Spleen (tissue), 7 donors: Measurements from ENCODE around the gene CD164L2.

Experiments used
- POLR2AphosphoS5 ChIP-seq, 3 donors: sonication (generic); formaldehyde crosslinking; IDR thresholded peaks; one replicate each; pipeline ENCODE4 v1.5.1; 2017; ENCODE audit warnings: antibody characterized with exemption in 3 of 3
- TF ChIP-seq, protein P1 (sequence below), 11 experiments: fragments of 200-600 bp in 7 of 11; fragments of 450-650 bp in 4 of 11; sonication (generic) in 4 of 11; IDR thresholded peaks in 8 of 11; conservative IDR thresholded peaks in 3 of 11; 1 replicate in 7 of 11; 2 replicates in 4 of 11; pipeline versions ENCODE4 v1.4.0 to v1.8.0; 2016 to 2021; ENCODE audit warnings: antibody characterized with exemption in 11 of 11, inconsistent platforms in 4 of 11, mild to moderate bottlenecking in 1 of 11
- donor health status: DM: no; HTN: no; CAD: no; lungs with moderate emphysema.
- donor health status: DM: no; HTN: no; CAD: no.
- donor health status: DM: no; HTN: no; CAD: no.

DNA sequence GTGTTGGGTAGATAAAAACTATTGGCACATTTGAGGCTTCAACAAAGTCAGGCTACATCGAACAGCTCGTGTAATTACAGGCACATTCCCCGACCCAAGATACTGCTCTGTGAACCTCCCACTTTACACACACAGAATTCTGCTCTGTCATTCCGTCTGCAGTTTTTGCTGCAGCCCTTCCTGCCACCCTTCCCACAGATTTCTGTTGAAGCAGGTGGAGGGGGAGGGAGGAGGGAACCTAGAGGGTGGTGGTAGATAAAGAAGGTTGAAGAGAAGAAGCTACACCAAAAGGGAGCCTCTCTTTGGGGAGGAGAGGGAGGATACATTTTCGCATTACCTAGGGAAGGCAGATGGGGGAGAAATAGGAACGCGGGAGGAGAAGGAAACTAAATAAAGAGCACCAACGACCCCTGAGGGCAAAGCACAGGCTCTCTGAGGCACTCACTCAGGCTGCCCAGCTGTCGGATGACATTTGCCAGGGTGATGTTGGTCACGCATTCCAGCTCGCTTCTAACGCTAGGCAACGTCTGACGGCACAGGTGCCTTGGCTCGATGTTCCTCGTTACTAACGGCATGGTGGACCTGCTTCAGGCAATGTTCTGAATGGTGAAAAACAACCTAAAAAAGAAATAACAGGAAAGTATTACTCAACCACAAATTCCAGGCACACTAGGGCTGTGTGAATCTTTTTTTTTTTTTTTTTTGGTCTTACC lies 45.3 kb upstream of the CD164L2 start:
- TF ChIP-seq, protein P1, sequence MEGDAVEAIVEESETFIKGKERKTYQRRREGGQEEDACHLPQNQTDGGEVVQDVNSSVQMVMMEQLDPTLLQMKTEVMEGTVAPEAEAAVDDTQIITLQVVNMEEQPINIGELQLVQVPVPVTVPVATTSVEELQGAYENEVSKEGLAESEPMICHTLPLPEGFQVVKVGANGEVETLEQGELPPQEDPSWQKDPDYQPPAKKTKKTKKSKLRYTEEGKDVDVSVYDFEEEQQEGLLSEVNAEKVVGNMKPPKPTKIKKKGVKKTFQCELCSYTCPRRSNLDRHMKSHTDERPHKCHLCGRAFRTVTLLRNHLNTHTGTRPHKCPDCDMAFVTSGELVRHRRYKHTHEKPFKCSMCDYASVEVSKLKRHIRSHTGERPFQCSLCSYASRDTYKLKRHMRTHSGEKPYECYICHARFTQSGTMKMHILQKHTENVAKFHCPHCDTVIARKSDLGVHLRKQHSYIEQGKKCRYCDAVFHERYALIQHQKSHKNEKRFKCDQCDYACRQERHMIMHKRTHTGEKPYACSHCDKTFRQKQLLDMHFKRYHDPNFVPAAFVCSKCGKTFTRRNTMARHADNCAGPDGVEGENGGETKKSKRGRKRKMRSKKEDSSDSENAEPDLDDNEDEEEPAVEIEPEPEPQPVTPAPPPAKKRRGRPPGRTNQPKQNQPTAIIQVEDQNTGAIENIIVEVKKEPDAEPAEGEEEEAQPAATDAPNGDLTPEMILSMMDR (IDR thresholded peaks at IDR 0.05 in 8 of 11, conservative IDR thresholded peaks at IDR 0.05 in 3 of 11): no peak
- TF ChIP-seq POLR2AphosphoS5 (IDR thresholded peaks at IDR 0.05): peak in 1 of 3 donors; percentile 43
